Measurements from ENCODE around the gene PANK1.

Gene PANK1

GRCh38 chr10:89609833-89610346, 35.2 kb downstream of the PANK1 start:
- H3K4me3 ChIP-seq (ENCODE audit: low read depth, low read length), result no peak overlapping the region
- TF ChIP-seq CTCF (IDR thresholded peaks at IDR 0.05; ENCODE audit: borderline replicate concordance, insufficient read depth, low read depth, low read length), result no peak

DNA sequence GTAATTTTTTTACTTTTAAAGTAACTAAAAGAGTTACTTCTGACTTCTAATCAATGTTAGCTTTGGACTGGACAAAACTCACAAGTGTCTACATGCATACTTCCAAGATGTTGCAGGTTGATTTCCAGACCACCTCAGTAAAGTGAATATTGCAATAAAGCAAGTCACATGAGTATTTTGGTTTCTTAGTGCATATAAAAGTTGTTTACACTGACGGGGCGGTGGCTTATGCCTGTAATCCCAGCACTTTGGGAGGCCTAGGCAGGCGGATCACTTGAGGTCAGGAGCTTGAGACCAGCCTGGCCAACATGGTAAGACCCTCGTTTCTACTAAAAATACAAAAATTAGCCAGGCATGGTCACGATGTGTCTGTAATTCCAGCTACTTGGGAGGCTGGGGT, 40.8 kb downstream of the PANK1 start:
- TF ChIP-seq CTCF (IDR thresholded peaks at IDR 0.05; ENCODE audit: borderline replicate concordance, insufficient read depth, low read depth, low read length), result no peak

DNA sequence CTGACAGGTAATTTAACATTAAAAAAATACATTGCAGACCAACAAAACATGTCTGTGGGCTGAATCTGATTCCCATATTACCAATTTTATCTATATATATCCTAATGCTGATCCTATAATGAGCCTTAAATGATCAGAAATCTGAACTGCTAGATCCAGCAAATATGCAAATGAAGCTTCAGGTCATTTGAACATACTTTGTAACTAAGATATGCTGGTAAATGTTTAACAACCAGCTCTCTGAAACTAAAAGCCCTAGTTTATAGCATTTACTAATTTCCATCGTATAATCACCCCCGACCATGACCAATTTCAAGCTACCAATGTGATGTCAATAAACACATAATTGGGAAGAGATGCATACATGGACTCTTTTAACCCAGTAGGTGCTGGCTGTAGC, 42.1 kb downstream of the PANK1 start:
- TF ChIP-seq CTCF (IDR thresholded peaks at IDR 0.05; ENCODE audit: borderline replicate concordance, insufficient read depth, low read depth, low read length), result no peak
- H3K4me3 ChIP-seq (ENCODE audit: low read depth, low read length), result no peak overlapping the region

More for the DNA sequence above, 40.8 kb downstream of the PANK1 start:
- H3K4me3 ChIP-seq (ENCODE audit: low read depth, low read length), result no peak overlapping the region

GRCh38 chr10:89601728-89602361, 43.2 kb downstream of the PANK1 start:
- TF ChIP-seq CTCF (IDR thresholded peaks at IDR 0.05; ENCODE audit: borderline replicate concordance, insufficient read depth, low read depth, low read length), result no peak
- no peak overlapping the region for H3K4me3 ChIP-seq (ENCODE audit: low read depth, low read length)

DNA sequence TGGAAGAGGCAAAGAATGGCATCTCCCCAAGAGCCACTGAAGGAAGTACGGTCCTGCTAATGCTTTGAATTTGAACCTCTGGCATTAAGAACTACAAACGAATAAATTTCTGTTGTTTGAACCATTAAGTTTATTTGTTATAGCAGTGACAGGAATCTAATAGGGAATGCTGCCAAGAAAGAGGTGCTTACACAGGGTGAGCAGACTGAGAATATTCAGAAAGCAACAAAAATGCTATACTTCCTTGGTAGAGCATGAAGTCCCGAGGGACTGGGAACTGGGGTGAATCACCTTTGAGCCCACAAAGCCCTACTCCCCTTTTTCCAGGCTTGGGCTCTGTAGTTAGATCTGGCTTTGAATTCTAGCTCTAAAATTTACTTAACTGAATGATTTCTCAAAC, 45.0 kb downstream of the PANK1 start:
- no peak for TF ChIP-seq CTCF (IDR thresholded peaks at IDR 0.05; ENCODE audit: borderline replicate concordance, insufficient read depth, low read depth, low read length)
- H3K4me3 ChIP-seq (ENCODE audit: low read depth, low read length), result no peak overlapping the region

DNA sequence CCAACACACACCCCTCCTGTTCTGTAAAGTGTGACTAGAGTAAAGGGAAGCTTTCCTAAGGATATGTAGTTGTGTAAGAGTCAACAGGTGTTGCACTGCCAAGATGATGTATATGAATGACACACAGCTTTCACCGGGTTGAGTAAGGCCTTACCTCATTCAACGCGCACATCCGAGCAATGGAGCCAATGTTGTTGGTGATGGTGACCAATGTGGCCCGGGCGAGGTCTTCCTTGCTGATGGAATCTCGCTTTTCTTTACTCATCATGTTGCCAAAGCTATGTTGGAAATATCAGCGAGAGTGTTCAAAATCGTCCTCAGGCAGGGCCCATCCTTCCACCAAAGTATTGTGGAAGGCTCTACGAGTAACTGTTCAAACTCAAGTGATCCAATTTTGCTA, 52.0 kb downstream of the PANK1 start:
- TF ChIP-seq CTCF (IDR thresholded peaks at IDR 0.05; ENCODE audit: borderline replicate concordance, insufficient read depth, low read depth, low read length), result no peak
- H3K4me3 ChIP-seq (ENCODE audit: low read depth, low read length), result no peak overlapping the region

- no peak for TF ChIP-seq CTCF (IDR thresholded peaks at IDR 0.05; ENCODE audit: borderline replicate concordance, insufficient read depth, low read depth, low read length)
- no peak overlapping the region for H3K4me3 ChIP-seq (ENCODE audit: low read depth, low read length)
Measured at GRCh38 chr10:89592539-89592938, 52.5 kb downstream of the PANK1 start.

Measured in GM12875 (cell line).